Measurements from ENCODE around the gene PCSK5.
"Not testable (repeated sequence)": the region's sequence is repeated elsewhere in the genome, so short reads cannot be mapped to it uniquely, and the experiment has no call there.

The PCSK5 gene

GRCh38 chr9:75891277-75891741, 836 bp downstream of the PCSK5 start:
- no peak for DNase-seq

- DNase-seq: no peak
Observed at GRCh38 chr9:75891771-75892215, 1.3 kb downstream of the PCSK5 start.

GRCh38 chr9:75892216-75892911, 1.9 kb downstream of the PCSK5 start:
- DNase-seq: no peak

- DNase-seq: no peak
Observed at GRCh38 chr9:75893106-75893505, 2.6 kb downstream of the PCSK5 start.

- DNase-seq: no peak
Observed at GRCh38 chr9:75894566-75894965, 4.1 kb downstream of the PCSK5 start.

- DNase-seq: no peak
Observed at GRCh38 chr9:75895112-75895511, 4.6 kb downstream of the PCSK5 start.

GRCh38 chr9:75896193-75896592, 5.7 kb downstream of the PCSK5 start:
- no peak for DNase-seq

GRCh38 chr9:75900893-75901524, 10.5 kb downstream of the PCSK5 start:
- not testable (repeated sequence) for DNase-seq

GRCh38 chr9:75903785-75904360, 13.4 kb downstream of the PCSK5 start:
- DNase-seq: peak; percentile 41

GRCh38 chr9:75904364-75904763, 13.9 kb downstream of the PCSK5 start:
- DNase-seq: no peak

GRCh38 chr9:75906531-75906930, 16.1 kb downstream of the PCSK5 start:
- no peak for DNase-seq

- no peak for DNase-seq
Observed at GRCh38 chr9:75907329-75907728, 16.9 kb downstream of the PCSK5 start.

GRCh38 chr9:75907923-75908322, 17.4 kb downstream of the PCSK5 start:
- DNase-seq: no peak

GRCh38 chr9:75909776-75910175, 19.3 kb downstream of the PCSK5 start:
- peak; percentile 48 for DNase-seq

- no peak for DNase-seq
Observed at GRCh38 chr9:75910731-75911130, 20.3 kb downstream of the PCSK5 start.

GRCh38 chr9:75911390-75911789, 20.9 kb downstream of the PCSK5 start:
- no peak for DNase-seq

- no peak for DNase-seq
Observed at GRCh38 chr9:75912951-75913350, 22.5 kb downstream of the PCSK5 start.

GRCh38 chr9:75914002-75914401, 23.5 kb downstream of the PCSK5 start:
- peak; percentile 77 for DNase-seq

GRCh38 chr9:75914883-75915452, 24.5 kb downstream of the PCSK5 start:
- DNase-seq: peak; percentile 43

GRCh38 chr9:75918154-75918553, 27.7 kb downstream of the PCSK5 start:
- DNase-seq: peak; percentile 56

GRCh38 chr9:75918909-75919308, 28.4 kb downstream of the PCSK5 start:
- DNase-seq: no peak

GRCh38 chr9:75921391-75922127, 31.1 kb downstream of the PCSK5 start:
- DNase-seq: no peak

GRCh38 chr9:75926385-75926784, 35.9 kb downstream of the PCSK5 start:
- no peak for DNase-seq

All from kidney glomerular epithelial cell (primary cell).